Measurements from ENCODE around the gene UBL4B.

- TF ChIP-seq TEAD4 (IDR thresholded peaks at IDR 0.05) (no peak), EP300 (IDR thresholded peaks at IDR 0.05; ENCODE audit: borderline replicate concordance) (no peak), TAF1 (IDR thresholded peaks at IDR 0.05; ENCODE audit: low read depth) (no peak), YY1 (IDR thresholded peaks at IDR 0.05; ENCODE audit: low read depth) (no peak)
Measured at GRCh38 chr1:110136911-110137310, 24.7 kb downstream of the UBL4B start.
